ENCODE data around the gene CCDC152.
"Not testable (repeated sequence)": the region's sequence is repeated elsewhere in the genome, so short reads cannot be mapped to it uniquely, and the experiment has no call there.

The CCDC152 gene

DNA sequence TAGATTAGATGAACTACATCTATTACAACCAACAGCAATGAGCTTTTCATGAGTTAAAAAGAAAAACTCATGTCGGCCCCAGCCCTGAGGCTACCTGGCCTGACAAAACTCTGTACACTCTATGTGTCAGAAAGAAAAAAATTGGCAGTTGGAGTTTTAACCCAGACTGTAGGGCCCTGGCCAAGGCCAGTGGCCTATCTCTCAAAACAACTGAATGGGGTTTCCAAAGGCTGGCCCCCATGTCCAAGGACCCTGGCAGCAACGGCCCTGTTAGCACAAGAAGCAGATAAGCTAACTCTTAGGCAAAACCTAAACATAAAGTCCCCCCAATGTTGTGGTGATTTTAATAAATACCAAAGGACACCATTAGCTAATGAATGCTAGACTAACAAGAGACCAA, 59.9 kb downstream of the CCDC152 start:
- not testable (repeated sequence) for DNase-seq

DNA sequence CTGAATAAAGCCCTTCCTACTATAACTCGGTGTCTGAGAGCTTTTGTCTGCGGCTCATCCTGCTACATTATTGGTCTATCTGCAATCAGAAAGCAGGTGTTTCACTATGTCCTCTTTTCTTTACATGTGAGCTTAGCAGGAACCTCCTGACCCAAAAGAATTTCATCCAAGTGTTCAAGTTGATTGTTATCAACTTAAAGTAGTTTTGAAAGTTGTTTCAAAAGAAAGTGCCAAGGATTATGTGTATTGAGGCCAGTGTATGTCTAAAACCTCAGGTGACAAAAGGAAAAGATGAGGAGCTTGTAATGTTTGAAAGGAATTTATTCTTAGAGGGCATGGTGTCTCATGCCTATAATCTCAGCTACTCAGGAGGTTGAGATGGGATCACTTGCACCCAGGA, 63.1 kb downstream of the CCDC152 start:
- no peak for DNase-seq

DNA sequence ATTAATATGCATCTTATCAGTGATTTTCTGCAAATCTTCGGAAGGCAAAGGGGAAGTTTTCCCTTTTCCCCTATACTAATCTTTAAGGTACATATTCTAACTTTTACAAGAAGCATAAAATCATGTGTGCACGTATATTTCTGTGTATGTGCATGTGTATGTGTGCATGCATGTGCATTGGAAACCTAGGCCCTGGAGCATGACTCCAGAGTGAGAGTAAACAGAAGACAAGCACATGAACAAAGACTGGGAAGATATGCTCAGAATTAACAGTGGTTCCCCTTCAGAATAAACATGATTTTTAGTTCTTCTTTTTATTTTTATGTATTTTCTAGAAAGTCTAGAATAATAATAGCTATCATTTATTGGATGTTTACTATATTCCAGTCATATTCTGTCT, 65.9 kb downstream of the CCDC152 start:
- no peak for DNase-seq

DNA sequence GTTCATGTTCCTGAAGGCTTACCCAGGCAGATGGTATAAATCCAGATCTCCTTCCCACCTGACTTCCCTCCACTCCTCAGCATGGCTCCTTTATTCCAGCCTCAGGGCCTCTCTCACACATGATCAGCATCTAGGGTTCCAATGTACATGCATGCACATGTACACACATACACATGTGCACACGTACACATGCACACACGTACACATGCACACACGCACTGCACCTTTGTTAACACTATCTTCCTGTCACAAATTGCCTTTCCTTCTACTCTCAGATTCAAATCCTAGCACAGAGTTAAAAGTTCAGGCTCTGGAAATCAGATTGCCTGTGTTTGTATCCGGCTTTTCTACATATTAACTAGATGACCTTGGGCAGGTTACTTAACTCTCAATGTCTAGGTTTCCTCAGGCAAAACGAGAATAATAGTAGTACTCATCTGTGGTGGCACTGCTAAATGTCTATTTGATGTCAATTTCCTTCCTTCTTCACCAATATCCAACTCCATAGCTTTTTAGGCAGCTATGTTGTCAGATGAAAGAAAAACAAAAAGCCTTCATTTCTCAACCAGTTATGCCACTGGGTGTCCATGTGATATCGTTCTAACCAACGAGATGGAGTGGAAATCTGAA, 67.8 kb downstream of the CCDC152 start:
- no peak for DNase-seq

DNA sequence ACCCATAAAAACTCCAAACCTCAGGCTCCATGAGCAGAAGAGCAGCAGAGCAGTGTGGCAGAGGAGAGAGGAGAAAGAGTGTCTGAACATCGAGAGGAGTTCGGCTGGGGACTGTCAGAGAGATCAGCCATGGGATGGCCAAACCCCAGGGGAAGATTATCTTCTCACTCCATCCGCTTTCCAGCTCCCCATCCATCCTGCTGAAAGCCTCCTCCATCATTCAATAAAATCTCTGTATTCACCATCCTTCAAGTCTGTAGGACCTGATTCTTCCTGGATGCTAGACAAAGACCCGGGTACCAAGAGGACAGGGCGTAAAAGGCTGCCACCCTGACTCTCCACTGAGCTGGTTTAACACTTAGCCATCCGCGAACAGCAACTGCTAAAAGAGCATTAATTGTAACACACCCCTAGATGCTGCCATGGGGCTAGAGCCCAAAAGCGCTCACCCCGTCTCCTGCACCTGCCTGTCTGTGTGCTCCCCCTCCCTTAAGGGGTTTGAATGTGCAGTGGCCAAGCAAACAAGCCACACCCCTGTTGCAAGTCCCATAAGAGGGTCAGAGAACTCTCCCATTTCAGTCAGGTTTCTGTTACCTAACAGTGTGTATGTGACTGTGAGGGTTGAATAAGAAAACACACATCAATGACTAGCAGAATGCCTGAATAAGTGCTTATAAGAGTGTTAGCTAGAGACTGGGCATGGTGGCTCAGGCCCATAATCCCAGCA, 69.0 kb downstream of the CCDC152 start:
- no peak for DNase-seq

DNA sequence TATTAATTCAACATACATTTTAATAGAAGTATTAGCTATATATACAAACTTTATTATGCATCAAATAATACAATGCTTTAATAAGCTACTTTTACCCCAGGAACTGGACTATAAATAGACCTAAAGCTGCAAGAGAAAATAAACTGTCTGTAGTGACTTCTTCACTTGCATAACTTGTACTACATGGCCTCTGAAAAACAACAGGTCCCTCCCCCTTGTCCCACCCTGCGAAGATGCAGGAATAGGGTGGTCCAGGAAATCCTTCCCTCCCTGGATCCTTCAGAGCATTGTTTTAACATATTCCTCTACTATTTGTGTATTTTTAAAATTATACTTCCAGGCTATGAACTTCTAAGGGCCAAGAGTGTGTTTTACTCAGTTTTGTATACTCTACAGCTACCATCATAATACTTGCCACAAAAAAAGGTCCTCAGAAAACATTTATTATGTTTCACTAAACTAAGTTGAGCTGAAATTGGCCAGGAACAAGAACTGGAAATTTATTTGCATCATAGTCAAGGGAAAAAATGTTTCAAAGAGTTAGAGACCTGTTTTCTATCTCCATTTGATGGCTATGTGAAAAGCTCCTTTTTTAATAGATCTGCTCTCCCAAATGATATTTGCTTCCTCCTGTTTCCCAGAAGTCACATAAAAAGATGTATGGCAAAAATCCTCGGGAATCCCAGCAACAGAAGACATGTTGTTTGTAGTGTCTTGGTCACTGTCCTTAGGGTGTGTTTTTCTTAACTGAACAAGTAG, 70.3 kb downstream of the CCDC152 start:
- DNase-seq, result no peak

DNA sequence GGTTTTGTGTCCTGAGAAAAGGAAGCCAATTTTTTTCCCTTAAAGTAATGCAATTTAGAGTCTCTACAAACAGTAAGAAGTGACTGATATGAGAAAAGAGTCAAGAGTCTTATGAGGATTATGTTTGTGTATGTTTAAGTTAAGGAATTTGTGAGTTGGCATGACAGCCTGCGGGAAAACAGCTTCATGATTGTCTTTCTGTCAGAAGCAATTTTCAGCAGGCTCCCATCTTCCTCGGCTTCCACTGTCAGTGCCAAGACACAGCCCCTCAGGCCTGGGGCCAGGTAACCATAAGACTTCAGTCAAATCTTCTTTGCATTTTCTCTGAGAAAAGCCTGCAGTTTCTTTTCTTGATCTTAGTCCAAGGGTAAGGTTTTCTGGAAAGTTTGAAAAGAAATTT, 72.1 kb downstream of the CCDC152 start:
- DNase-seq, result no peak

DNA sequence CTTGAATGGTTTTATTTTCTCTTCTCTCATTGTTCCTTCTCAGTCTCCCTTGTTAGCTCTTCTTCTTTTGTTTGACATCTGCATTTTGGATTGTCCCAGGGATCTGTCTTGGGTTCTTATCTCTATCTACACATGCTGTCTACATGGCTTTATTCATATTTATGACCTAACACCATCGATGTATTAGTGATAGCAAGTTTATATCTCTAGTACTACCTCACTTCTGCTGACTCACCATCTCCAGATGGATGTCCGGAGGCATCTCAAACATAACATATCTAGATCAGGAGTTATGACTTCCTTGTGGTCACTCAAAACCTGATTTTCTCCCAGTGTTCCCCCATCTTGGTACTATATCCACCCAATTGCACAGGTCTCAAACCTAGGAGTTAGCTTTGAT, 74.3 kb downstream of the CCDC152 start:
- DNase-seq, result no peak

DNA sequence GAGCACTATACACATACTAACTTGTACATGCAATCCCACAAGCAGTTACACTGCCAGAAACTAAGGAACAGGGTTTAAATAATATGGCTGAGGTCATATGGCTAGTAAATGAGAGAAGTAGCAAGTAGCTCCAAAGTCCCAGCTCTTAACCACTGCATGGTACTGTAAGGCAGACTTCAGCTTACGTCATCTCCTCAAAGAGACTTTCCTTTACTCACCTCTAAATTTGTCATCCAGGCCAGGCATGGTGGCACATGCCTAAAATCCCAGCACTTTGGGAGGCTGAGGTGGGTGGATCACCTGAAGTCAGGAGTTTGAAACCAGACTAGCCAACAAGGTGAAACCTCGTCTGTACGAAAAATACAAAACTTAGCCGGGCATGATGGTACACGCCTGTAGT, 75.4 kb downstream of the CCDC152 start:
- DNase-seq, result no peak

DNA sequence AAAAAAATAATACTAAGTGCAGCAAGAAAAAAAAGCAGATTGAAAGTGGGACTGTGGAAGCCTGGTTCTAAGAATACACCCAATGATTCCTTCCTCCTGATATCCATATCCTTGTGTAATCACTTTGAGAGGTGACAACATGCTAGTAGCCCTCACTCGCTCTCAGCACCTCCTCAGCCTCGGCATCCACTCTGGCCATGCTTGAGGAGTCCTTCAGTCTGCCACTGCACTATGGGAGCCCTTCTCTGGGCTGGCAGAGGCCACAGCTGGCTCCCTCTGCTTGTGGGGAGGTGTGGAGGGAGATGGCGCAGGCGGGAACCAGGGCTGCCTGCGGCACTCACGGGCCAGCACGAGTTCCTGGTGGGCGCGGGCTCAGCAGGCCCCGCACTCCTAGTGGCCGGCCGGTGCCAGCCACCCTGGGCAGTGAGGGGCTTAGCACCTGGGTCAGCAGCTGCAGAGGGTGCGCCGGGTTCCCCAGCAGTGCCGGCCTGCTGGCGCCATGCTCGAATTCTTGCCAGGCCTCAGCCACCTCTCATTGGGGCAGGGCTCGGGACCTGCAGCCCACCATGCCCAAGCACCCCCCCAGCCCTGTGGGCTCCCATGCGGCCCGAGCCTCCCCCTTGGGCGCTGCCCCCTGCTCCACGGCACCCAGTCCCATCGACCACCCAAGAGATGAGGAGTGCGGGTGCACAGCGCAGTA, 79.6 kb downstream of the CCDC152 start:
- no peak for DNase-seq

DNA sequence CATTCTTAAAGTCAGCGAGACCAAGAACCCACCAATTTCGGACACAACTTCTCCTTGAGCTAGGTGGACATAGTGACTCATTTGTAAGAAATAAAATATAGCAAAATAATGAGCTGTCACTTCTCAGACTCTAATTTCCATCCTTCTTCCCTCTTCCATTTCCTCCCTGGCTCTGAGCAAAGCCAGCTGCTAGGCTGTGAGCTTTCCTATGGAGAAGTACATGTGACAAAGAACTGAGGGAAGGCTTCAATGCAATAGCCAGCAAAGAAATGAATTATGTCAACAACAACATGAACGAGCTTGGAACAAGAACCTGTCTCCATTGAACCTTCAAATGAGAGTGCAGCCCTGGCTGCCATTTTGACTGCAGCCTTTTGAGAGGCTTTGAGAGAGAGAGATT, 81.0 kb downstream of the CCDC152 start:
- DNase-seq, result no peak

DNA sequence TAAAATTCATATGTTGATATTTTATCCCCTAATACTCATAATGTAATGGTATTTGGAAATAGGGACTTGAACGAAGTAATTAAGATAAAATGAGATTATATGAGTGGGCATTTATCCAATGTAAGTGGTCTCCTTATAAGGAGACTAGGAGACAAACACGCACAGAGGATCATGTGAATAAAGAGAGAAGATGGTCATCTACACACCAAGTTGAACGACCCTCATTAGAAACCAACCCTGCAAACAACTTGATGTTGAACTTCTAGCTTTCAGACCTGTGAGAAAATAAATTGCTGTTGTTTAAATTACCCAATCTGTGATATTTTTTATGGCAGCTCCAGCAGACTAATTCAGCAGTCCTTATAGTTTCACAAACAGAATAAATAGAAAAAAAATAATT, 82.6 kb downstream of the CCDC152 start:
- no peak for DNase-seq

DNA sequence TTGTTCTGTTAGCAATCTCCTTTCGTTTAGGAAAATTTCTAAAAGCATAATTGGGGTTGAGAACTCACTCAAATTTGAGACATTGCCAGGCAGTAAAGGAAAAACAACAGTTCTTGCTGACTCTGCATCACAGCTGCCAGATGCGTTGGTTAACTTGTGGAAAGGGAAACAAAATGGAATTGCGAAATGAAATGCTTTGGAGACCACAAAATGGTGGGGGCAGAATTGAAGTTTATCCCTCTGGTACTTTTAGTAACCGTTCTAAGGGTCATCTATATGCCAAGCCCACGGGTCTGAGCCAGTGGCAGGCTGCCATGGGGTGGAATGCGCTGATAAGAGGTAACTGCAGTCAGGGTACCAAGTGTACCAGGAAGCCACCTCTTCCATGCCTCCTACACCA, 83.7 kb downstream of the CCDC152 start:
- DNase-seq, result no peak

DNA sequence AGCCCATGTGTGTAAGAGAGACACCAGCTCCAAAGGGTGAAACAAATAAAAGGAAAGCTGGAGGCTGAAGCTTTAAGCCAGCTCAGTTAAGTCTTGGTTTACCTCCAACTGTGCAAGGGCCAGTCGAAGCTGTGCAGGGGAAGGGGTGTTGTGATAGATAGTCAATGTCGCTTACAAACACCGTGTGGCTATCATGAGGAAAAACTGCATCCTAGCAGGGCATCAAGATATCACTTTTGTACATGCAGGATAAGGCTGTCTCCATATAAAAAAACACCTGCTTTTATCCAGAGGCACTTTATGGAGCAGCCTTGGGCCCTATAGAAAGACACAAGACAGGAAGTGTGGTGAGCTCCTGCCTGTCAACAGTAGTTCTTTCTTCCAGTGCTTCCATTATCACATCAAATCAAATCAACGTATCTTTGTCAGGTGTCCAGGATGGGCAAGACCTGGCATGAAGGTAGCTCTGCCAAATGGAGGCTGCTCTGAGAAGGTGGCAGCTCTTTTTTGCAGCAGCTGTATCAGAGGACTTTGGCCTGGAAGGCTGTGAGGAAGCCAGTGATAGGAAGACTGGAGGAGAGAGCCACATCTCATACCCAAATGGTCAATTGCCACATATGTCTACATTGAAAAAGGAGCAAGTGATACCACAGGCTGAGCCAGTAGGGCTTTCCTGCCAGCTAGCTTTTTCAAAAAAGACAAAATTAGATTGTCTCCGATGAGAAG, 84.4 kb downstream of the CCDC152 start:
- DNase-seq, result no peak

DNA sequence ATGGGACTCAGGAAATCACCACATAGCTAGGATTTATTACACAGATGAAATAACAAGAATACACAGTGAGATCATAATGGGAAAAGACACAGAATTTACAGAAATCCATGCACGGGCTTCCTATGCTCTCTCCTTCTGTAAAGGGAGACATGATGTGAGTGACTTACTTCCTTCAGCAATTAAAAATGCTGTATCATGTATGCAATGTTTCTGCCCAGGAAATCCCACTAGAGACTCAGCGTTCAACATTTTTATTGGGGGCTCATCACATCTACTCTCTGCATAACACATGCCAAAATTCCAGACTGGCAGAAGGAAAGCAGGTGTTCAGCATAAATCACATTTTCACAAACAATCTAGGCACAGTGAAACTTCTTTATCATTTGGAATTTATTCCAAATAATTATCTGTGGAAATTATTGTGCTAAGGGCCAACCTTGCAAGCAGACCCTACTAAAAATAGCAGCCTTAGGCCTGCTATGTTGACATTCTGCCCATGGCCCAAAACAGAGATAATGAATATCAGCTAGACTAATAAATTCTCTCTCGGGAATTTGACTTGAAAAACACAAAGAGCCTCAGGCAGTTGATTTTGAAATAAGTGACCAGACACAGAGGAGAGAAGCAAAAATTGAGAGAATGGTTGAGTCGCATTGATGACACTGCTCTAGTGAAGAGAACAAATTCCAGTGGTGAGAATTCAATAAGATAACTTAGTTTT, 86.5 kb downstream of the CCDC152 start:
- no peak for DNase-seq

DNA sequence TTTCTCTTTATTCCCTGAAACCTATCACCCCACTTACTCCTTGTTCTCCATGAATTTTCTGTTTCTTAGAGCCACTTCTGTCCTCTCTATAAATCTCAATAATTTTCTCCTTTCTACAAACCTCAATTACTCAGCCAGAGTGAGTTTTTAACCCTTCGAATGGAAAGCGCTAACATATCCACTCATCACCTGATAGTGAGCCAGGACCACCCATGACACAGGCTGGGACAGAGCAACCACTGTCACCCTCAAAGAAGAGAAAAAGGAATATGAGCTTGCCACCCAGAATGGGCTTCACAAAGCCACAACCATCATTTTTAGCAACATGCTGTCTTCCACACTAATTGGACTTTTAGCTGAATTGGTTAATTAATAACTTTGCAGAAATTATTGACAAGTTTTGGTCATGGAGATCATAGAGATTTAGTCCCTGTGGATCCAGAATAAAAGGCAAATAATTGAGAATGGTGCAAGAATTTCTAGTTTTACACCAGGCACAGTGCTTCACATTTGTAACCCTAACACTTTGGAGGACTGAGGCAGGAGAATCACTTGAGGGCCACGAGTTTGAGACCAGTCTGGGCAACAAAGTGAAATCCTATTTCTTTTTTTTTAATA, 87.2 kb downstream of the CCDC152 start:
- no peak for DNase-seq

DNA sequence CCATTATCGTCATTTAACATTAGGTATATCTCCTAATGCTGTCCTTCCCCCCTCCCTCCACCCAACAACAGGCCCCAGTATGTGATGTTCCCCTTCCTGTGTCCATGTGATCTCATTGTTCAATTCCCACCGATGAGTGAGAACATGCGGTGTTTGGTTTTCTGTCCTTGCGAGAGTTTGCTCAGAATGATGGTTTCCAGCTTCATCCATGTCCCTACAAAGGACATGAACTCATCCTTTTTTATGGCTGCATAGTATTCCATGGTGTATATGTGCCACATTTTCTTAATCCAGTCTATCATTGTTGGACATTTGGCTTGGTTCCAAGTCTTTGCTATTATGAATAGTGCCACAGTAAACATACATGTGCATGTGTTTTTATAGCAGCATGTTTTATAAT, 87.8 kb downstream of the CCDC152 start:
- DNase-seq, result not testable (repeated sequence)

DNA sequence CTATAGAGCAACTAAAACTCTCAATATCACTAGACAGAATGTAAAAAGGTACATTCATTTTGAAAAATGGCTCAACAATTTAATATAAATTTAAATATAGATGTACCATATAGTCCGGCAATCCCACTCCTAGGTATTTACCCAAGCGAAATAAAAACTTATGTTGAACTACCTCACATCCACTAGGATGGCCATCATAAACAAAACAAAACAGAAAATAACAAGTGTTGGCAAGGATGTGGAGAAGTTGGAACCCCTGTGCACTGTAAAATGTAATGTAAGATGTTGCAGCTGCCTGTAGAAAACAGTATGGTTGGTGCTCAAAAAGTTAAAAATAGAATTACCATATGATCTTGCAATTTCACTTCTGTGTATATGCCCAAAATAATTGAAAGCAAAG, 91.9 kb downstream of the CCDC152 start:
- DNase-seq, result no peak

DNA sequence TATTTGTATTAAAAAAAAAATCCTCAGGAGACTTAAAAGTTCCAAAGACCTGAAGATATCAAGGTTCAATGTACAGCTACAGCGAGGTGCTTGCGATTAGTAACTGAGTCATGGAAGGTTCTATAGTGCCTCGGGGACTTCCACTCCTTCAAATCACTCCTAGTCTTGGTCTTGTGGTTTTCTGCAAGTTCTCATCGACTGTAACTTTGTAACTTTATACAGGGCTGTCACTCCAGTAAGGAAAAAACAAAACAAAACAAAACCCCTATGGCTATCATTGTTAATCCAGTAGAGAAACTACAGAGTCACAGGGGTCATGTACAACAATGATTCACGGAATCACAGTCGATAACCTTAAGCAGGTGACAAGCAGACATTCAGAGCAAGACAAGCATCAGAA, 94.9 kb downstream of the CCDC152 start:
- no peak for DNase-seq

All from NCI-H526 treated with DMSO at 0.1 percent for 48 hours (cell line).